Esophagus (tissue), 2 donors: Measurements from ENCODE around the gene HES7. TPM values are rescaled to one million over a fixed set of nuclear protein-coding genes. Genes with fewer than 3 reads are reported as not detected.

Experiments
- H3K27ac ChIP-seq, 2 donors: one replicate each; pipeline ENCODE4 v1.5.1; 2013; ENCODE audit warnings: low read depth in 2 of 2, mild to moderate bottlenecking in 2 of 2, inconsistent platforms in 1 of 2, low read length in 1 of 2, moderate library complexity in 1 of 2
- H3K27me3 ChIP-seq, 2 donors: one replicate each; pipeline ENCODE4 v1.6.1; 2013; ENCODE audit warnings: low read length in 2 of 2, control low read depth in 1 of 2, mild to moderate bottlenecking in 1 of 2; ENCODE audit not compliant: insufficient read depth in 2 of 2, control insufficient read depth in 1 of 2
- H3K36me3 ChIP-seq, 2 donors: one replicate each; pipeline ENCODE4 v1.6.1; 2013; ENCODE audit warnings: low read length in 1 of 2; ENCODE audit not compliant: control insufficient read depth in 2 of 2, insufficient read depth in 2 of 2
- H3K4me1 ChIP-seq, 2 donors: one replicate each; pipeline ENCODE4 v1.6.1; 2013; ENCODE audit warnings: low read length in 1 of 2; ENCODE audit not compliant: control insufficient read depth in 2 of 2, insufficient read depth in 2 of 2
- H3K4me3 ChIP-seq, 2 donors: one replicate each; pipeline ENCODE4 v1.5.1; 2013; ENCODE audit warnings: low read length in 2 of 2, mild to moderate bottlenecking in 2 of 2, low read depth in 1 of 2, moderate library complexity in 1 of 2
- H3K9me3 ChIP-seq, 2 donors: one replicate each; pipeline ENCODE4 v1.6.1; 2013; ENCODE audit warnings: mild to moderate bottlenecking in 2 of 2, low read depth in 1 of 2, low read length in 1 of 2, moderate library complexity in 1 of 2; ENCODE audit not compliant: control insufficient read depth in 2 of 2, insufficient read depth in 1 of 2
- WGBS, 2 donors: extraction: QIAGEN DNeasy Blood & Tissue Kit; methylation state at CpG; one replicate each; pipeline ENCODE4 v1.1.7; 2013; 5-methylcytosine and 5-hydroxymethylcytosine counted together
- polyA plus RNA-seq, 2 donors: library from polyadenylated mRNA; stranded (reverse); fragments of 200-250 nt; gene quantifications; one replicate each; pipeline ENCODE4 v1.2.3, GENCODE V29; 2013
- donor health status: healthy with polysubstance abuse.
- donor health status: Bipolar disorder and iron deficiency.

Gene HES7
- polyA plus RNA-seq, 2 donors = 0.15 to 0.24 TPM

- no peaks in the 10 kb centered on the region for H3K36me3 ChIP-seq
- peaks cover 13 to 17% of the 10 kb centered on the region in 2 donors for H3K4me1 ChIP-seq
- peaks cover 0 to 1% of the 10 kb centered on the region in 2 donors for H3K27me3 ChIP-seq
- H3K4me3 ChIP-seq = peak overlapping the region; percentile 50 to 60
- no peaks in the 10 kb centered on the region for H3K9me3 ChIP-seq
- peak overlapping the region; percentile 81 to 93 for H3K27ac ChIP-seq
- 0% methylated on average over 38 of the region's 38 CpGs for WGBS, 2 donors
These were observed 4.9 kb downstream of the HES7 start for GRCh38 chr17:8118769-8119580.

- Histone ChIP-seq H3K36me3 (no peaks in the 10 kb centered on the region), H3K4me3 (peak within 1 kb of the TSS; percentile 50 to 60), H3K27me3 (peaks cover 0 to 2% of the 10 kb centered on the region in 2 donors), H3K9me3 (no peaks in the 10 kb centered on the region), H3K27ac (peak within 1 kb of the TSS; percentile 81 to 93), H3K4me1 (peaks cover 9 to 12% of the 10 kb centered on the region in 2 donors)
- whole genome bisulfite sequencing, 2 donors = 1 to 2% methylated on average over 33 of the region's 33 CpGs
These were observed 5.7 kb downstream of the HES7 start, which contains the start of gene ALOXE3 for GRCh38 chr17:8117980-8118768. ALOXE3 (minus strand) TSS chr17:8118514; CDS start chr17:8117990, 524 bp downstream.

GRCh38 chr17:8117367-8117979 lies 6.4 kb downstream of the HES7 start:
- peaks cover 0 to 2% of the 10 kb centered on the region in 2 donors for H3K27me3 ChIP-seq
- WGBS, 2 donors = 13 to 14% methylated on average over 18 of the region's 18 CpGs

GRCh38 chr17:8116776-8117175 lies 7.1 kb downstream of the HES7 start:
- H3K27me3 ChIP-seq = peaks cover 0 to 2% of the 10 kb centered on the region in 2 donors
- no peak overlapping the region for H3K4me3 ChIP-seq
- peaks cover 4 to 9% of the 10 kb centered on the region in 2 donors for H3K4me1 ChIP-seq
- no peak overlapping the region for H3K27ac ChIP-seq
- no peaks in the 10 kb centered on the region for H3K36me3 ChIP-seq
- no peaks in the 10 kb centered on the region for H3K9me3 ChIP-seq
- WGBS, 2 donors = 45 to 59% methylated on average over 18 of the region's 18 CpGs

More at GRCh38 chr17:8117367-8117979, 6.4 kb downstream of the HES7 start:
- Histone ChIP-seq H3K27ac (peak overlapping the region; percentile 81 to 93), H3K4me3 (no peak overlapping the region), H3K36me3 (no peaks in the 10 kb centered on the region), H3K4me1 (peaks cover 6 to 9% of the 10 kb centered on the region in 2 donors), H3K9me3 (no peaks in the 10 kb centered on the region)

- Histone ChIP-seq H3K27me3 (peaks cover 0 to 2% of the 10 kb centered on the region in 2 donors), H3K9me3 (no peaks in the 10 kb centered on the region), H3K4me3 (no peak overlapping the region), H3K27ac (no peak overlapping the region), H3K4me1 (peaks cover 0 to 4% of the 10 kb centered on the region in 2 donors), H3K36me3 (no peaks in the 10 kb centered on the region)
- WGBS, 2 donors = 94 to 98% methylated on average over 6 of the region's 6 CpGs
These were observed 13.0 kb downstream of the HES7 start for GRCh38 chr17:8110907-8111306.

- Histone ChIP-seq H3K36me3 (no peaks in the 10 kb centered on the region), H3K4me3 (peak overlapping the region in 1 of 2 donors; percentile 47), H3K27me3 (peaks cover 0 to 2% of the 10 kb centered on the region in 2 donors), H3K4me1 (peaks cover 0 to 4% of the 10 kb centered on the region in 2 donors), H3K9me3 (no peaks in the 10 kb centered on the region), H3K27ac (no peak overlapping the region)
- 20 to 21% methylated on average over 9 to 10 of the region's 10 CpGs for WGBS, 2 donors
These were observed 13.5 kb downstream of the HES7 start for GRCh38 chr17:8110456-8110804.

- 9 to 12% methylated on average over 63 of the region's 63 CpGs for WGBS, 2 donors
These were observed 14.0 kb downstream of the HES7 start for GRCh38 chr17:8109661-8110455.

GRCh38 chr17:8108972-8109660 lies 14.8 kb downstream of the HES7 start:
- Histone ChIP-seq H3K9me3 (no peaks in the 10 kb centered on the region), H3K4me1 (peaks cover 0 to 6% of the 10 kb centered on the region in 2 donors), H3K27me3 (peaks cover 0 to 2% of the 10 kb centered on the region in 2 donors), H3K36me3 (no peaks in the 10 kb centered on the region), H3K27ac (no peak overlapping the region), H3K4me3 (no peak overlapping the region)
- WGBS, 2 donors = 85% methylated on average over 33 of the region's 33 CpGs

More at GRCh38 chr17:8109661-8110455, 14.0 kb downstream of the HES7 start:
- H3K4me3 ChIP-seq = peak overlapping the region; percentile 44 to 47
- H3K27ac ChIP-seq = no peak overlapping the region
- no peaks in the 10 kb centered on the region for H3K36me3 ChIP-seq
- no peaks in the 10 kb centered on the region for H3K9me3 ChIP-seq
- peaks cover 0 to 4% of the 10 kb centered on the region in 2 donors for H3K4me1 ChIP-seq
- H3K27me3 ChIP-seq = peaks cover 0 to 2% of the 10 kb centered on the region in 2 donors
